Prostate gland (tissue), 2 donors: ENCODE results near the gene ANKLE1.

Experiments used
- POLR2AphosphoS5 ChIP-seq: sonication (generic); formaldehyde crosslinking; IDR thresholded peaks from one replicate; pipeline ENCODE4 v1.6.1; 2017; ENCODE audit warnings: antibody characterized with exemption
- TF ChIP-seq, protein P1 (sequence below), 4 experiments: fragments of 200-600 bp in 2 of 4; fragments of 450-650 bp in 2 of 4; sonication (generic) in 2 of 4; IDR thresholded peaks; 1 replicate in 3 of 4; 2 replicates in 1 of 4; pipeline ENCODE4 v1.5.1; 2016 to 2019; ENCODE audit warnings: antibody characterized with exemption in 4 of 4, mild to moderate bottlenecking in 2 of 4, moderate library complexity in 2 of 4

DNA sequence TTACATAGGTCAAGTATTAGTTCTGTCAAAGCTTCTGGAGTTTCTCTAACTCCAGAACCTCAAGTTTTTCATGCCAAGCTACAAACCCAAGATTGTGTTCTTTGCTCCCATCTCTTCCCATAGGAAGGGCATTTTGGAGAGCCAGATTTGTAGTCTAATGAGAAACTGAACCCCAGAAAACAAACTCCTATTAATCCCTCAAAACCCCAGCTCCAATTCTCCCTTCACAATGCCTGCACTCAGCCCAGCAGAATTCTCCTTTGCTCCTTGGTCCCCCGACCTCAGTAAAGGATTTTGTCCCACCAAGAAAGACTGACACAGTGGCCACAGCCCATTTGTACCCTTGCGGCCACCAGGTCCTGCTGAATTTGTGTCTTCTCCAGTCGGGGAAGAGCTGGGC is 25.6 kb upstream of the ANKLE1 start:
- TF ChIP-seq, protein P1, sequence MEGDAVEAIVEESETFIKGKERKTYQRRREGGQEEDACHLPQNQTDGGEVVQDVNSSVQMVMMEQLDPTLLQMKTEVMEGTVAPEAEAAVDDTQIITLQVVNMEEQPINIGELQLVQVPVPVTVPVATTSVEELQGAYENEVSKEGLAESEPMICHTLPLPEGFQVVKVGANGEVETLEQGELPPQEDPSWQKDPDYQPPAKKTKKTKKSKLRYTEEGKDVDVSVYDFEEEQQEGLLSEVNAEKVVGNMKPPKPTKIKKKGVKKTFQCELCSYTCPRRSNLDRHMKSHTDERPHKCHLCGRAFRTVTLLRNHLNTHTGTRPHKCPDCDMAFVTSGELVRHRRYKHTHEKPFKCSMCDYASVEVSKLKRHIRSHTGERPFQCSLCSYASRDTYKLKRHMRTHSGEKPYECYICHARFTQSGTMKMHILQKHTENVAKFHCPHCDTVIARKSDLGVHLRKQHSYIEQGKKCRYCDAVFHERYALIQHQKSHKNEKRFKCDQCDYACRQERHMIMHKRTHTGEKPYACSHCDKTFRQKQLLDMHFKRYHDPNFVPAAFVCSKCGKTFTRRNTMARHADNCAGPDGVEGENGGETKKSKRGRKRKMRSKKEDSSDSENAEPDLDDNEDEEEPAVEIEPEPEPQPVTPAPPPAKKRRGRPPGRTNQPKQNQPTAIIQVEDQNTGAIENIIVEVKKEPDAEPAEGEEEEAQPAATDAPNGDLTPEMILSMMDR (IDR thresholded peaks at IDR 0.05), result no peak
- TF ChIP-seq POLR2AphosphoS5, result no peak
